NCI-H748 (cell line): ENCODE measurements around the gene PDILT.

ENCODE experiments used
- DNase-seq: peaks from one replicate; lab custom pipeline; 2025; ENCODE audit not compliant: unreplicated experiment; lab: John Stamatoyannopoulos, UW

The PDILT gene

DNA sequence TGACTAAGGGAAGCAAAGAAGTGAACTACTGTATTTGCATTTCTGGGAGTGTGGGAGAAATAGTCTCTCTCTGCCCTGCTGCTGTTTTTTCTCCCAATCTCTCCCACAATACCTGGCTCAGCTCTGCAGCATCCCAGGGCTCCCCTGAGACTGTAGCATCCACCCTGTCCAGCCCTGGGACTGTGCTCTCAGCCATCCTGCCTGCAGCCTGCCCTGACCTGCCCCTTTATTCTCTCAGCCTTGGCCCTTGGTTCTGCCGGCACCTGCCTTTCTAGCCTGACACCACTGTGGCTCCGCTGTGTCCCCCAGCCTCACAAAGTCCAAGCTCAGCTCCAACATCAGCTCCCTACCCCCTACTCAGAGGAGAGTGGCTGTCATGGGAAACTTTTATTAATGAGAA is 1.9 kb downstream of the PDILT start:
- DNase-seq: no peak

DNA sequence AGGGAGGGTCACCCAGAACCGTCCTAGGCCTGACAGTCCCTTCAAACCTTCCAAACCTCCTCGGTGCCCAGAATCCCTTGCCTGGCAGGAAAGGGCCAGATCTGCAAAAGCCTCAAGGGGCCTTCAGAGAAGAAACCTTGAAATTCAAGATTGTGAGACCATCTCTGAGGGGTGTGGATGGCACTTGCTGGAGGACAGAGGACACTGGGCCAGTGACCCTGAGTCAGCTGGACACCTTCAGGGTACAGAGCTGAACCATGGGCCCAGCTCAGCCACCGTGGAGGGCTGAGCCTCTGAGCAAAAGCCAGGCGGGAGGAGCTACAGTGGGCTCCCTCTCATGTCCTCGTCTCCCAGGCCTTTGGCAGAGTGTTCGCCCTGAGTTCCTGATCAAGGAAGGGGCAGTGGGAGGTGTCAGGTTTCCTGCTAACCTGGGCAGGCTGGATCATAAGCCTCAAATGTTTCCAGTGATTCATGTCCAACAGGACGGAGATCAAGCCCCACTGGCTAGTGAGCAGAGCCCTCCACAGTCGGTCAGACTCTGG is 3.0 kb downstream of the PDILT start:
- DNase-seq: no peak

DNA sequence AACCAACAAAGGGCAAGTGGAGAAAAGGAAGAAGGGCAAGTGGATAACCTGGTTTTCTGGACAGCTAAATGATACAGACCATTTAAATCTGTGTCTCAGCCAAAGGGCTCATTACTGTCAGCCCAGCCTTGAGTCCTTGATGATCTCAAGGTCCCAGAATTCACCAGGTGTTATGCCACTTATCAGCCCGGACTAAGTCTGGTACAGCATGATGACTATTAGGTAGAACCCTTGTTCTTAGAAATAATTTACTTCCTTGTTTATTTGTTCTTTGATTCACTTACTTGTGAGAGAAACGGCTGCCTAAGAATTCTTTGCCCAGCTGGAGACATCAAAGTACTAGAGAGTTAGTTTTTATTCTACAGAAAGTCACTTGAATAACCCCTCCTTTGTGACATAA is 3.5 kb downstream of the PDILT start:
- DNase-seq: no peak

DNA sequence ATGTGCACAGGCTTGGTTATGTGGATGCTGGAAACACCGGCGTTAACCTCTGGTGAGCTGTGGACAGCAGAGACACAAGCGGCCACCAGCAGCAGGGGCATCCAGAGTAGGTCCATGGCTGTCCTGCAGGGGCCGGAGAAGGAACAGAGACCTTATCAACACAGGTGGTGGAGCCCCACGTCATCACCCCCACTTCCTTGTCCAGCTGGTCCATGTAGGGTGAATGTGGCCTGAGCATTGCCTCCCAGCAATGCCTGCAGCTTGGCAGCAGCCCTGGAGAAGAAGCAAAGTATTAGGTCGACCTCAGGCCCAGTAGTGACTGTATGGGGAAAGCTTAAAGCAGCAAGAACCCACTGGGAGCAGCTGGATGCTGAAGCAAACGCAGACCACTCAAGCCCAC is 5.4 kb downstream of the PDILT start:
- DNase-seq: no peak

DNA sequence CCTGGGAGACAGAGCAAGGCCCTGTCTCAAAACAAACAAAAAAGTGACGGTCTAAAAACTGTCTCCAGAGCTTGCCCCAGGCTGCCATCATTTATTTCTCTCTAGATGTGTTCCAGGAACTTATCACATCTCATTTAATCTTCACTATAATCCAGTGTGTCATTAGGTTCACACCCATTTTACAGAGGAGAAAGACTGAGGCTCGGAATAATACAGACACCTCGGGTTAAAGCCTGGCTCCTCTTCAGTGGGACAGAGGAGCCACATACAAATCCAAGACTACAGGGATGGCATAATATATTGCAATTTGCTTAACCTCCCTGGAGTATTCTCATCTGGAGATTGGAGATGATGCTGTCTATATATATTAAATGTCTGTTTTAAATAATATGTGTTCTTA is 5.9 kb downstream of the PDILT start:
- DNase-seq: no peak

DNA sequence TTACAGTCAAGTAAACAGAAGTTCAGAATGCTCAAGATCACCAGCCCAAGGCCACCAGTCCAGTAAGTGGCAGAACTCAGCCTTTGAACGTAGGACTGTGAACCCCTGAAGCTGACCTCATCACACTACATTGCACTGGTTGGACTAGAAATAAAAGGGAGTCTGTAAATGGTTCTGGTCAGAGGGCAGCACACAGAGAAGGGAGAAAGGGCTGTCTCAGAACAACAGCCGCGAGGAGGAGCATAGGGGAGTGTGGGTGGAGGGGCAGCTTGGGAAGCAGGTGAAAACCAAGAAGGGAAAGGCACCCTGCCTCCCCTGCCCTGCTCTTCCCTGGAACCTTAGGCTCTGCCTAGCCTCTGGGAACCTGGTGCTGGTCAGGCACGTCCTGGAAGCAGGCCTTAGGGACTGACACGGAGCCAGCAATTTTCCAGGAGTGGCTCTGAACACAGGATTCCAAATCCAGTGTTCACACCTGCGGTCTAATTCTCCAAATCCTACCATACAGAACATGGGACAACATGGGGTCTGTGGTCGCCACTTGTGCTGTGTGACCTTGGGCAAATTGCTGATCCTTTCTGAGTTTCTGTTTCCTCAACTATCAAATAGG is 7.0 kb downstream of the PDILT start:
- DNase-seq: no peak

DNA sequence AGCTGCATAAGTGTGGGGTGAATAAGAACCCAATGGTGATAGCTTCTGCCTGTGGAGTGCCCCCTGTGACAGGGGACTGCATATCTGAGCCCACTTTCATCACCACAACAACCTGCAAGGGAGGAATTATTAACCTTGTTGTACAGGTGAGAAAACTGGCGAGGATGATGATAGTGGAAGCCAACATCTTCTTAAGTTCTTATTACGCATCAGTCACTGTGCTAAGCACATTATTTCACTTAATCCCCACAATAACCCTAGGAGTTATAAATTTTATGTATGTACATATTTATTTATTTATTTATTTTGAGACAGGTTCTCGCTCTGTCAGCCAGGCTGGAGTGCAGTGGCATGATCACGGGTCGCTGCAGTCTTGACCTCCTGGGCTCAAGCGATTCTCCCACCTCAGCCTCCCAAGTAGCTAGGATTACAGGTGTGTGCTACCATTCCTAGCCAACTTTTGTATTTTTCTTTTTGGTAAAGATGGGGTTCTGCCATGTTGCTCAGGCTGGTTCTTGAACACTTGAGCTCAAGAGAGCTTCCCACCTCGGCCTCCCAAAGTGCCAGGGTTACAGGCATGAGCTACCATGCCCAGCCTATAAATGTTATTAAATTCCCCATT is 7.6 kb downstream of the PDILT start:
- no peak for DNase-seq

DNA sequence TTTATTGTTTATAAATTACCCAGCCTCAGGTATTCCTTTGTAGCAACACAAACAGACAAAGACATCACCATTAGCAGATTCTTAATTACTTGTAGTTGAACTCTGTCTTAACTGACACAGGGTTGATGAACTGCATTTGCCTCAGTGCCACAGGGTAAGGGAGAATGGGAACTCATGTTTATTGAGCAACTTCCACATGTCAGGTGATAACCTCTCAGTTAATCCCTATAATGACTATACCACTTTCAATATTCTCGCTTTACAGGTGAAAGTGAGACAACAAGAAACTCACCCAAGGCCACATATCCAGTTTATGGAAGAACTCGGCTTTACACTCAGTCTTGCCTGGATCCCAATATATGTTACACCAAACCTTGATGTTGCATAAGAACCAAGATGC is 8.6 kb downstream of the PDILT start:
- no peak for DNase-seq

DNA sequence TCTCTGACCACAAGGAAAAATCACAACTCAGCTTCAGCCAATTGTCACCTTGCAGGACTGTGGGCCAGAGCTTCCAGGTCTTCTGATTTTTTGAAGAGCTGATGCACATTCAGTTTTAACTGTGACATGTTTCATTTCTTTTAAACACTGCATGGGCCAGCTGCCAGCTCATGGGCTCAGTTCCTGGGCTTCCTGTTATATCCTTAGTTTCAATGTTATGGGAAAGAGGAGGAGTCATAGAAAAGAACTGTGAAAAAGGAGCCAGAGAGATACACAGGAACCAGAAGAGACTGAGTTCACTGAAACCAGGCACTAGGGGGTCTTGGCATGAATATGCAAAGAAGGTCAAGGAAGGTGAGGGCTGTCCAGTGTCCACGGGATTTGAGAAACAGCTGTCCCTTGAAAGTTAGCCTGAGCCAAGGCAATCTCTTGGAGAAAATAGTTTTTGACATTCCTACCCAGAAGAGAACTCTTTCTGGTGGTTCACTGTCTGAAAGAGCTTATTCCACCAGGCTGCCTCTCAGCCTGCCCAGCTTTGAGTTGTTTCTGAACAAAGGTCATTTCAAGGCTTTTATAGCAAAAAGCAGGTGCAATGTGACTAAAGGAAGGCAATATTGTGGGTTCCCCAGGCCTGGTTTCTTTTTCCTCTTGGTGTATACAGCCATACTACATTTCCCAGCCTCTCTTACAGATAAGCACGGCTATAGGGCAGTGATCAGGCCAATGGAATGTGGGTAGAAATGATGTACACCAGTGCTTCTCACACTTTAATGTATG is 10.5 kb downstream of the PDILT start:
- no peak for DNase-seq

DNA sequence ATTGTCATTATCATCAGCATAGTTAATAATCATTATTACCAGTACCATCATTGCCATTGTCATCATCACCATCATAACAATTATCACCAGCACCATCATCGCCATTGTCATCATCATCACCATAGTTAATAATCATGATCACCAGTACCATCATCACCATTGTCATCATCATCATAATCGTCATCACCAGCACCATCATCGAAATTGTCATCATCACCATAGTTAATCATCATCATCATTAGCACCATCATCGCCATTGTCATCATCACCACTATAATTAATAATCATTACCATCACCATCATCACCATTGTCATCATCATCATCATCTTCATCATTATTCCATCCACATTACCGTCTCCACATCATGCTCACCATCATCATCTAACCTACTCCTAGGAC is 13.5 kb downstream of the PDILT start:
- DNase-seq: no peak

DNA sequence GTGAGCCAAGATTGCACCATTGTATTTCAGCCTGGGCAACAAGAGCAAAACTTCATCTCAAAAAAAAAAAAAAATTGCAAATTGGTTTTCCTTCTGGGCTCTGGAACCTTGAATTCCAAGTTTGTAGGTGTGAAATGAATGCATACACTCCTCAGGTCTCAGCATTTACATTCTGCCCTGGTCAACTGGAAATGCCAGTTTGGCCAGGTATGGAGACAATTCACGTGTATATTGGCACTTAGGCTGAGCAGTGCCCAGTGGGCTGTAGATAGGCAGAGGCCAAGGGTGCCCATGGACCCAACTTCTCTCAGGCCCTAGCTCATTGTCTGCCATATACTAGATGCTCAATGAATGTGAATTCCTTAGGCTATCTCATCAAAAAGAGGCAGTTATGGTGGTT is 15.7 kb downstream of the PDILT start:
- DNase-seq: no peak

DNA sequence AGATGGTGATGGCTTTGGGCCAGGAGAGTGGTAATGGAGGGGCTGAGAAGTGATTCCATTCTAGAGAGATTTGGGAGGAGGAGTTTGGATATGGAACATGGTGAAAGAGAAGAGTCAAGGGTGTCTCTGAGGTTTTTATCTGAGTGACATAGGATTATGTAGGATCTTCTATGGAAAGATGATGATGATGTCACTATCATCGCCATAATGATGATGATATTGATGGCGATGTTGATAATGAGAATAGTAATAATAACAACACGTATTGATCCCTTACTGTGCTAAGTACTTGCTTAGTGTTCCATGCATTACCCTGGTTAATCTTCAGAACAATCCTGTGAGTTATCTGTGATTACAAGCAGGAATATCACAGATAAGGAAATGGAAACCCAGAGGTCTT is 16.6 kb downstream of the PDILT start:
- DNase-seq: no peak

DNA sequence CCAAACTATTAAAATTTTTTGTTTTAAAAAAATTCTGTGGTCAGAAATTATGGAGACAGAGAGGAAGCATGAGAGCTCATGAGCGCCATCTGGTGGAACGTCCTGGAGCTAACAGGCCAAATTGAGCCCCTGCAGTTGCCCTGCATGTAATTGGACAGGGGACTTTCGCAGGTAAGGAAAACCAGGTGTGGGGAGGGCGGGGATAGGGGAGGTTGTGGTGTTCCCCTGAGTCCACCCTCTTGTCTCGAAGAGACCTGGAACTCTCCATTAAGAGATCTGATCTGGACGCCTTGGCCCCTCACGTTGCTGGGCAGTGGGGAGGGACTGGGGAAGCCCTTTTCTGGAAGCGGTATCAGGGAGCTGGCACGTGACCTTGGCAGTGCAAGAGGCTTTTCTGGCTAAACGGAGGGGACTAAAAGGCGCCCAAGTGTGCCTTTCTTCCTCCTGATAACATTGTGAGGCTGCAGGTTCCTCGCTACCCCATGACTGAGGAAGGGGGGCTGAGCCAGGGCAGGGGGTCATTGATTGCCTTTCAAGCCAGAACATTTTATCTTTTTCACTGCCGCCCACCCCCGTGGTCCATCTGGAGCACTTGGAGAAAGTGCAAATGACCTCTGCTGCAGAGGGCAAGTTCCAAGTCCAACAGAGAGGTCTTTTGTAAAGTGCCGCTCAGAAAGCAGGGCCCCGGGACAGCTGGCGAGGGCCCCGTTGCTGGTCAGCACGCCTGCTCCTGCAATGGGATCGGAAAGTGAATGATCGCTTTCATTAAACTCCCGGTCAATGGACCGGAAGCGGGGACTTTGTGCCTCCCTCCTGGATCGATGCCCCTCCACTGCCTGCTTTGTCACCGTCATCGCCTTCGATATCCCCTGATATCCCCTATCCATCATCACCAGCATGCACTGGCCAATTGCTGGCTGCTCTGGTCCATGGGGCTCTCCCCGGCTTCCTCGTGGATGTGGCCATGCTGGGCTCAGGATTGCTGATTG is 18.4 kb downstream of the PDILT start:
- peak; percentile 55 for DNase-seq

DNA sequence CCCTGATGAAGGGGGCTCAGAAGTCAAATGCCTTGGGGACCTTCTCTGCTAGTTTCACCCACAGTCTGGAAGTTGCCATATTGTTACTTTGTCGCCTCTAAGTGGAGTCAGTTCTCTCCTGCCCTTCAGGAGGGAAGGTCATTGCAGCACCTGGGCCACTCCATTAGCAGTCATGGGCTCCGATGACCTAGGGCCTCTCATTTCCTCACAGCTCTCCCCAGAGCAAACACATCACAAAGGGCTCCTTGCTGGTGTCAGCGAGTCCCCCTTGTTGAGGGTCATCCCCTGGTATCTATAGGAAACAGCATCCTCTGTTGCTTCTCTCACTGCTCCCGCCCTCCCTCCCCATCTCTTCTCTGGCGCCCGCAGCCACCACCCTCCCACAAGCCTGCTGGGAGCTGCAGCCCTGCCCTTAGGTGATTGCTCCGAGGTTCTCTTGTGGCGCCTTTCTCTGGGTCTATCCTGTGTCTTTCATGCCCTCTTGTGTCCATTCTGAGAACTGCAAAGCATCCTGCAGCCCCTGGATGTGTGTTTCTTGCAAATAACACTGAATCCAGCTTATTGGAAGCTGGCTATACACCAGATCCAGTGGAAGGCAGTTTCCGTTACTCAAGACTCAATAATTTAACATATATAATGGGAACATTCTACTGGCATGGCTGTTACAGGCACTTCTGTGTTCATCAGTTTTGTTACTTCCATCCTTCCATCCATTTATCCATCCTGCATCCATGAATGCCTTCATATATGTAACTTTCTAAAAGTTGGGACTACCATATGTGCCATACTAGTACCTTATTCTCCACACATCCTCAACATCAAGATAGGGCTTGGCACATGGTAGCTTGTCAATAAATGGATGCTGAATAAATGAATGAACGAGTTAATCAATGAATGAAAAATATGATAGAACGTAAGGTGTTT is 21.2 kb downstream of the PDILT start:
- DNase-seq: peak; percentile 78

DNA sequence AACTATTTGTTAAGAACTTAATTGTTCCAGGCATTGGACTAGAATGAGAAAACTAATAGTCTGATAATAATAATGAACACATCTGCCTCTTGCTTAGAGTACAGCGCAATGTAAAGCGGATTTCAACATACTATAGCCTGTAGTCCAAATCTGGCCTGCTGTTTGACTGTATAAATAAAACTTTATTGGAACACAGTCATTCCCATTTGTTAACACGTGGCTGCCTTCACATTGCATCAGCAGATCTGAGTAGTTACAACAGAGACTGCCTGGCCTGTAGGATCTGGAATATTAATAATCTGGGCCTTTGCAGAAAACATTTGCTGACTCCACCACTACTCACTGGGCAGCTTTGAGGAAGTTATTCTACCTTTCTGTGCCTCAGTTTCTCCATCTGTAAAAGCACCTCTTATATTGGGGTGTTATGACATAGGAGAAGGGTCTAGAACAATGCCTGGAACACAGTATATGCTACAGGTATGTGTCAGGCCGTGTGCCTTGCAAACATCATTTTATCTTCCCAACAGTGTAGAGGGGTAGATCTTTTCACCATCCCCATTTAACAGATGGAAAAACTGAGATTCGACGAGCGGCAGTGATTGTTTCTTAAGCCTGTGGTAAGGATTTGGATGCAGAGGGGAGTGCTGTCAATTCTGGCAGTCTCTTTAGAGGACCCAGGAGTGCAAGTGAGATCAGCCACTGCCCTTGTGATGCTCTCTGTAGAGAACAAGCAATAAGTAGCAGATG is 22.2 kb downstream of the PDILT start:
- no peak for DNase-seq

DNA sequence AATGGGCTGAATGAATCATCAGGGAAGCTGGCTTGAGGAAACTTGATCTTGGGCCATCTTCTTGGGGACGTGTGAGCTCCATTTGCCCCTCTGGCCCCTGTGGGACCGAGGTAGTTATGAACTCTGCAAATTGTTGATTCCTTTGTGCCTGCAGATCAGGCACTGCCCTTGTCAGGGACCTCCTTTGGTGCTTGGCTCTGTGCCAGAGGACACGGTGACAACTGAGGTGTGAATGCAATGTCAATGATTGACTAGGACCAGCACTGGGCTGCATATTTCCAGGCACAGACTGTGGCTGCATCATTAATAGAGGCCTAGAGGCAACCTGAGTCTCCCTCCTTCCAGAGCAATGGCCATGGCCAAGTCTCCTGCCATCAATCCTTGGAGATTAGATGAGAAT is 23.8 kb downstream of the PDILT start:
- peak; percentile 20 for DNase-seq

DNA sequence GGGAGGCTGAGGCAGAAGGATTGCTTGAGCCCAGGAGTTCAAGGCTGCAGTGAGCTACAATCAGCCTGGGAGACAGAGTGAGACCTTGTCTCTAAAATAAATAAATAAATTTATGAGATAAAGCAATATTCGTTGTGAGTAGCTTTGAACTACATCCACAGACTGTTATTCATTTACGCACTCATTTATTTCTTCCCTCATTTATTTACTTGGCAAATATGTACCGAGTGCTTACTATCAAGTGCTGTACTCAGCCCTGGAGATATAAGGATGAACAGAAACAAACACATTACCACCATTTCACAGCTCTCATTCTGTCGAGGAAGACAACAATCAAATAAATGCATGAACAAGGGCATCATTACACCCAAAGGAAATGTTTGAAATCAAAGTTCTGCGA is 27.4 kb downstream of the PDILT start:
- DNase-seq: peak; percentile 5

DNA sequence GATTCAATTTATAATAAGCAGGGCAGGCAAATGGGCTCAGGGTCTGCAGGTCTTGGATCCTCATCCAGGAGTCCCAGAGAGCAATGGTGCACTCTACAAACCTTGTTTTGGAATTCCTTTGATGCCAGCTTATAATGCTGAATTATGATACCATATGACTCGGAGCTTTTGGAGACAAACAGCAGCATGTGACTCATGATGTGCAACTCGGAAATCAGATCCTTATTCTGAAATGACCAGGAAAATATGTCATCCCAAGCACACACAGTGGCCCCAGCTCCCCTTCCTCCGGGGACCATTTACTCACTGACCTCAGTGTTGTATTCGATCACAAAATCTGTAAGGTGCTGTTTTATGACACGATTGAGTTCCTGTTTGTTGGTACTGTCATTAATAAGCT is 31.8 kb downstream of the PDILT start:
- no peak for DNase-seq

DNA sequence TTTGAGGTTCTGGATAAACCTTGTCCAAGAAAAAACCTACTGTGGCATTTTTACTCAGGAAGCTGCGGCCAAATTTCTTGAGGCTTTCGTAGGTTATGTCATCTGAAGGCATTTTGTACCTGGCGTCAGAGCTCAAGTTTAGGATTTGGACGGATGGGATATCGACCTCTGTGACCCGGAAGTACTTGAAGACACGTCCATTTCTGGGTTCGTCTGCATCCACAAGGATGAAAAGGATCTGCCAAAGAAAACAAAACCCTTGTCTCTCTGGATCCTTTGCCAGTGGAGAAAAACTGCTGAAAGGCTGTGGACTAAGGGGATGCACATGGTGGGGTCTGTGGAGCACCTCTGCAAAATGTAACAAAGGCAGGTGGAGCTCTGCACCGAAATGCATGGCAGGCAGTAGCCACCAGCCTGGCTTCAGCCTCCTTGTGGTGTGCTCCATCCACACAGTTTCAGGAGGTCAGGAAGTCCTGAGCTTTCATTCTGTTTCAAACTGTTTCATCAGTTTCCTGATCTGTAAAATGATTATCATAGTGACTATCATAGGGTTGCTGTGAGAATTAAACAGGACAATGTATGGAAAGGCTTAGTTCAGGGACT is 35.0 kb downstream of the PDILT start:
- no peak for DNase-seq
